ENCODE results near the gene PIAS1.

Gene PIAS1

GRCh38 chr15:68045289-68046265 lies 8.5 kb upstream of the PIAS1 start:
- no peak overlapping the region for H3K4me3 ChIP-seq (ENCODE audit: control insufficient read depth, low read depth, low read length)
- no peak for DNase-seq (ENCODE audit: low read depth)
- TF ChIP-seq CTCF (IDR thresholded peaks at IDR 0.05; ENCODE audit: control insufficient read depth, insufficient read depth, low read depth, low read length, missing control alignments) = no peak

- no peak for DNase-seq (ENCODE audit: low read depth)
- H3K4me3 ChIP-seq (ENCODE audit: control insufficient read depth, low read depth, low read length) = no peak overlapping the region
- TF ChIP-seq CTCF (IDR thresholded peaks at IDR 0.05; ENCODE audit: control insufficient read depth, insufficient read depth, low read depth, low read length, missing control alignments) = no peak
Measured at GRCh38 chr15:68047826-68048225, 6.3 kb upstream of the PIAS1 start.

GRCh38 chr15:68051109-68051508 lies 3.0 kb upstream of the PIAS1 start:
- DNase-seq (ENCODE audit: low read depth) = no peak
- peak; percentile 2 for TF ChIP-seq CTCF (IDR thresholded peaks at IDR 0.05; ENCODE audit: control insufficient read depth, insufficient read depth, low read depth, low read length, missing control alignments)
- no peak overlapping the region for H3K4me3 ChIP-seq (ENCODE audit: control insufficient read depth, low read depth, low read length)

GRCh38 chr15:68051907-68052306 lies 2.2 kb upstream of the PIAS1 start:
- no peak overlapping the region for H3K4me3 ChIP-seq (ENCODE audit: control insufficient read depth, low read depth, low read length)
- no peak for DNase-seq (ENCODE audit: low read depth)
- no peak for TF ChIP-seq CTCF (IDR thresholded peaks at IDR 0.05; ENCODE audit: control insufficient read depth, insufficient read depth, low read depth, low read length, missing control alignments)

GRCh38 chr15:68052431-68052830 lies 1.7 kb upstream of the PIAS1 start:
- no peak overlapping the region for H3K4me3 ChIP-seq (ENCODE audit: control insufficient read depth, low read depth, low read length)
- no peak for TF ChIP-seq CTCF (IDR thresholded peaks at IDR 0.05; ENCODE audit: control insufficient read depth, insufficient read depth, low read depth, low read length, missing control alignments)
- DNase-seq (ENCODE audit: low read depth) = no peak

- no peak overlapping the region for H3K4me3 ChIP-seq (ENCODE audit: control insufficient read depth, low read depth, low read length)
- no peak for DNase-seq (ENCODE audit: low read depth)
Measured at GRCh38 chr15:68053001-68053400, 1.1 kb upstream of the PIAS1 start.

More at GRCh38 chr15:68053001-68053400, 1.1 kb upstream of the PIAS1 start:
- TF ChIP-seq CTCF (IDR thresholded peaks at IDR 0.05; ENCODE audit: control insufficient read depth, insufficient read depth, low read depth, low read length, missing control alignments) = no peak
